ENCODE results near the gene ADAMTS6. TPM values are rescaled to one million over a fixed set of nuclear protein-coding genes. Genes with fewer than 3 reads are reported as not detected.
A peak's percentile ranks its signal among the peaks of the same experiment; 100 is the strongest.

The ADAMTS6 gene
- total RNA-seq, 1 experiment from 2014 or later: 4.5 TPM

GRCh38 chr5:65479527-65479926 lies 2.2 kb downstream of the ADAMTS6 start:
- no peak for DNase-seq (ENCODE audit: low read depth, low spot score)
- in situ Hi-C loops (cut with HindIII; ENCODE audit: low pct_unique_long_range_greater_than_20kb, low sequenced_read_pairs): loop anchor here (25.0 kb wide), 2 partner anchors 367 to 667 kb away; no protein-coding TSS in a partner anchor

- in situ Hi-C loops (cut with HindIII; ENCODE audit: low pct_unique_long_range_greater_than_20kb, low sequenced_read_pairs): loop anchor here (25.0 kb wide), 2 partner anchors 366 to 666 kb away; no protein-coding TSS in a partner anchor
- DNase-seq (ENCODE audit: low read depth, low spot score): no peak
Observed at GRCh38 chr5:65478336-65478735, 3.4 kb downstream of the ADAMTS6 start.

- DNase-seq (ENCODE audit: low read depth, low spot score): no peak
- in situ Hi-C loops (cut with HindIII; ENCODE audit: low pct_unique_long_range_greater_than_20kb, low sequenced_read_pairs): loop anchor here (25.0 kb wide), 2 partner anchors 364 to 664 kb away; no protein-coding TSS in a partner anchor
Observed at GRCh38 chr5:65475895-65476294, 5.8 kb downstream of the ADAMTS6 start.

- no peak for DNase-seq (ENCODE audit: low read depth, low spot score)
- in situ Hi-C loops (cut with HindIII; ENCODE audit: low pct_unique_long_range_greater_than_20kb, low sequenced_read_pairs): loop anchor here (25.0 kb wide), 2 partner anchors 363 to 663 kb away; no protein-coding TSS in a partner anchor
Observed at GRCh38 chr5:65475336-65475735, 6.4 kb downstream of the ADAMTS6 start.

GRCh38 chr5:65474130-65474711 lies 7.5 kb downstream of the ADAMTS6 start:
- no peak for DNase-seq (ENCODE audit: low read depth, low spot score)
- in situ Hi-C loops (cut with HindIII; ENCODE audit: low pct_unique_long_range_greater_than_20kb, low sequenced_read_pairs): no loop called here

DNA sequence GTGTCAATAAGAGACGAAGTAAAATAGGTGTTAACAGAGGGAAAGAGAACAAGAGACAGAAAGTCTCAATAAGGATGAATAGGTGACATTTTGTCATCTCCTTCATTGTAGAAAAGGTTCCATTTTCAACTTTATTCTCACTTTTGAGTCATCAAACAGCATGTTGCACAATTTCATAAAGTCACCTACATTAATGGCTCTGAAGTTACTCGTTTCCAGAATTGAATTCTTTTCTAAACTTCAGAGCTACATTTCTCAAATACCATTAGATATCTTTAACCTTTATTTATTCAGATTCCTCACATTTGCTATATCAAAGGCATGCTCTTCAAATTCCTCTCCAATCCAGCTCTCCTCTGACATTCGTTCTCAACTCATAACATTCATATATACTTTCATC lies 13.1 kb downstream of the ADAMTS6 start:
- in situ Hi-C loops (cut with HindIII; ENCODE audit: low pct_unique_long_range_greater_than_20kb, low sequenced_read_pairs): no loop called here
- DNase-seq (ENCODE audit: low read depth, low spot score): no peak

DNA sequence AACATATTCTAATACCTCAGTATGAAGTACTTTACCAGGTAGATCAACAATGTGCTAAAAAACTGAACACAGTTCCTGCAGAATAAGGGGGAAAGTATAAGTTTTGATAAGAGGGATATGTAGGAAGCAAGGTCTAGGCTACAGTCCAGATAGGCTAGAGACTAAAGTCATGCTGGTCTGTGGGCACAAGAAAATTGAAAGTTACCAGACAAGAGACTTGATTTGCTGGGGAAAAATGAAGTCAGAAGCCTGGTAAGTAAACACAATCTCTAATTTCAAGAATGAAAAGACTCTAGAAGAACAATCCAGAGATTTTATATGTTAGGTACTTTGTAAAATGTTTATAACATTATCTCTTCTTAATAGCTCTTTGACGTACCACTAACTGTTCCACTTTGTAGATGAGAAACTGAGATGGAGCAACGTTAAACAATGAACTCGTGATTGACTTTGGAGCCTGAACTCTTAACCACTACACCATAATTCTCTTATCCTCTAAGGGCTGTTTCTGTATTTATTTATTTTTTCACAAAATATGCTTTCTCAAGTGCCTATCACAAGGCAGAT lies 19.5 kb downstream of the ADAMTS6 start:
- in situ Hi-C loops (cut with HindIII; ENCODE audit: low pct_unique_long_range_greater_than_20kb, low sequenced_read_pairs): no loop called here
- no peak for DNase-seq (ENCODE audit: low read depth, low spot score)

GRCh38 chr5:65461490-65461889 lies 20.2 kb downstream of the ADAMTS6 start:
- DNase-seq (ENCODE audit: low read depth, low spot score): no peak
- in situ Hi-C loops (cut with HindIII; ENCODE audit: low pct_unique_long_range_greater_than_20kb, low sequenced_read_pairs): no loop called here

- DNase-seq (ENCODE audit: low read depth, low spot score): no peak
- in situ Hi-C loops (cut with HindIII; ENCODE audit: low pct_unique_long_range_greater_than_20kb, low sequenced_read_pairs): no loop called here
Observed at GRCh38 chr5:65459995-65460394, 21.7 kb downstream of the ADAMTS6 start.

DNA sequence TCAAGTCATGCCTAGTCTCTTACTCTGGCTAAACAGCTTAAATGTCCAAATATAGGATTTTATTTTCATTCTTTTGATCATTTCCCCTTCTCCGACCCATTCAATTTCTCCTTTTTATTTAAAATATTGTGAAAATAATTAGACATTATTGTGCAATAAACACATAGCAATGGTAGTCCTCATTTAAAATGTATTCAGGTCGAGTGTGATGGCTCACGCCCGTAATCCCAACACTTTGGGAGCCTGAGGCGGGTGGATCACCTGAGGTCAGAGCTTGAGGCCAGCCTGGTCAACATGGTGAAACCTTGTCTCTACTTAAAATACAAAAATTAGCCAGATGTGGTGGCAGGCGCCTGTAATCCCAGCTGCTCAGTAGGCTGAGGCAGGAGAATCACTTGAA lies 26.7 kb downstream of the ADAMTS6 start:
- no peak for DNase-seq (ENCODE audit: low read depth, low spot score)
- in situ Hi-C loops (cut with HindIII; ENCODE audit: low pct_unique_long_range_greater_than_20kb, low sequenced_read_pairs): no loop called here

DNA sequence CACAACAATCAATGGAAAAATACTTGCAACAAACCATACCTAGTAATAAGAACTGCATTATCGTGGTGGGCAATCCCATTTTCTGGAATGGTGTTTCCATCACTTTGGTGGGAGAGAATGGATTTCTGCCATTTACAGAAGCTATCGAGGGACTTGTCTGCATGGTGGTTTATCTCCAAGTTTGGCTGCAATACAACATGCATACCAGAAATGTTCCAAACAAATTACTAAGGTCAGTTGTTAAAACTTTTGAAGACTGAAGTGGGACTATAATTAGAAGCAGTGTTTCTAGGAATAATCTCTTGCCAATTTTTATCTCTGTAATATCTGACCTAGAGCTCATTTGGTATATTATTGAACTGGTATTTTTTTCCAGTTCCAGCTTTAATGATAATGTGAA lies 30.3 kb downstream of the ADAMTS6 start:
- in situ Hi-C loops (cut with HindIII; ENCODE audit: low pct_unique_long_range_greater_than_20kb, low sequenced_read_pairs): no loop called here
- no peak for DNase-seq (ENCODE audit: low read depth, low spot score)

DNA sequence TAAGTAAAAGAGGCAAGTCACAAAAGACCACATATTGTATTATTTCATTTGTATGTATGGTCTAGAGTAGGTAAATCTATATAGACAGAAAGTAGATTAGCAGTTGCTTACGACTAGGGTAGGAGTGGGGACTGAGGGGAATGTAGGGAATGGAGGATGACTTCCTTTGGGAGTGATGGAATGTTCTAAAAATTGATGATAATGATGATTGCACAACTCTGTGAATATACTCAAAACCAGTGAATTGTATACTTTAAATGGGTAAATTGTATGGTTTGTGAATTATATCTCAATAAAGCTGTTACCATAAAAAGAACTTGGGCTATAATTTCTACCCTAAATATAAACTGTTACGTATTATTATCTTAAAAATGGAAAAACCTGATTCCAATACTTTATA lies 35.0 kb downstream of the ADAMTS6 start:
- in situ Hi-C loops (cut with HindIII; ENCODE audit: low pct_unique_long_range_greater_than_20kb, low sequenced_read_pairs): no loop called here

GRCh38 chr5:65441800-65442199 lies 39.9 kb downstream of the ADAMTS6 start:
- DNase-seq (ENCODE audit: low read depth, low spot score): no peak
- in situ Hi-C loops (cut with HindIII; ENCODE audit: low pct_unique_long_range_greater_than_20kb, low sequenced_read_pairs): no loop called here

More for the DNA sequence above, 35.0 kb downstream of the ADAMTS6 start:
- no peak for DNase-seq (ENCODE audit: low read depth, low spot score)

DNA sequence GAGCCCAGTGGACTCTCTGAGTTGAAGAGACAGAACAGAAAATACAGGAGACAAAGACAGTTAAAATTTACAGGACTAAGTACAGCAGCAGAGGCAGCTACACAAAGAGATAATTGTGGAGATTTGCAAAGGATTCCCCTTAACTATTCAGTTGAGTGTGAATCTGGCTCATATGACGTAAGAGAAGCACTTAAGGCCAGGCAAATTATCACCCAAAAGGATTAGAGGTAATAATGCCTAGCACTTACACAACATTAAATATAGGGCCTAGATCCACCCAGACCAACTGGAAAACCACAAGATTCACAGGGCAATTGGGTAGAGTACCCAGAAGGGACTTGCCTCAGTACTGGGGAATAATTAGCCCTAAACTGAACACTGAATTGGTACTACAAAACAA lies 41.3 kb downstream of the ADAMTS6 start:
- in situ Hi-C loops (cut with HindIII; ENCODE audit: low pct_unique_long_range_greater_than_20kb, low sequenced_read_pairs): no loop called here
- peak; percentile 90 for DNase-seq (ENCODE audit: low read depth, low spot score)

DNA sequence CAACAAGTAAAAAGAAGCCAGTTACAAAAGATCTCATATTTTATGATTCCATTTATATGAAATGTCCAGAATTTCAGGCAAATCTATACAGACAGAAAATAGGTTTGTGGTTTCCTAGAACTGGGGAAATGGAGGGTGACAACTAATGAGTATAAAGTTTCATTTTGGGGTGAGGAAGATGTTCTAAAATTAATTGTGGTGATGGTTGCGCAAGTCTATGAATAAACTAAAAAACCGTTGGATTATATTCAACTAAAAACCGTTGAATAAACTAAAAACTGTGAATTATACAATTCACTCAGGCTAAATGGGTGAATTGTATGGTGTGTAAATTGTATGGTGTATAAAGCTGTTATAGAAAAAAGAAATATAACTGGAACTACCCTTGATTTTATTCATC lies 47.6 kb downstream of the ADAMTS6 start:
- in situ Hi-C loops (cut with HindIII; ENCODE audit: low pct_unique_long_range_greater_than_20kb, low sequenced_read_pairs): no loop called here
- DNase-seq (ENCODE audit: low read depth, low spot score): no peak

DNA sequence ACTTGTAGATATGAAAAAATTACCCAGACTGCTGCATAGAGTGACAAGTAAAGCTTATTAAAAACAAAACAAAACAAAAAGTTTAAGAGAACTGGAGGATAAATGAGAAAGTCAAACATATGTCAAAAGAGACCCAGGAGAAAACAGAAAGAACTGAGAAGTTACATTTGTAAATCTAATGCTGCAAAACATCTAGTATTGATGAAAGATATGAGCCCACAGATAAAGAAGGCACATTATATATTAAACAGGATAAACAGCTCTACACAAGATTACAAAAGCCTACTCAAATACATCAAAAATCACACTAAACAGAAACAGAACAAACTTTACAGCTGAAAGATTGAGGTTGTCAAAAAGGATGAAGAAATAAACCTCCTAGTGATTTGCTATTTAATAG lies 55.1 kb downstream of the ADAMTS6 start:
- in situ Hi-C loops (cut with HindIII; ENCODE audit: low pct_unique_long_range_greater_than_20kb, low sequenced_read_pairs): no loop called here
- DNase-seq (ENCODE audit: low read depth, low spot score): no peak

DNA sequence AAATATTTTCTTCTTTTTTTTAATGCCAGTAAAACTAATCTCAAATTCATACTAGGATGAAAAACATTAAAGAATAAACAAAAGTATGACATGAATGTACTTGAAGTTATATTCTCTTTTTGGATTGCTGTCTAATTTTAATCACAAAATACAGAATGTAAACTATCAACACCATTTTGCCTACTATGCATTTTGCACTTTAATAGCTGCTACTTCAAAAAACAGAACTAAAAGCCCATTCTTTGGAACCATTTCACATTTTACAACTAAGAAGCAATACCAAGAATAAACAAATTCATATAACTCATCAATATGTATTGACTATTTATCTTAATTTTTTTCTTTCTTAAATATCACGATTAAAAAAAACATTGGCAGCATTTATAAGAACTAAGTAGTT lies 58.1 kb downstream of the ADAMTS6 start:
- in situ Hi-C loops (cut with HindIII; ENCODE audit: low pct_unique_long_range_greater_than_20kb, low sequenced_read_pairs): no loop called here
- no peak for DNase-seq (ENCODE audit: low read depth, low spot score)

DNA sequence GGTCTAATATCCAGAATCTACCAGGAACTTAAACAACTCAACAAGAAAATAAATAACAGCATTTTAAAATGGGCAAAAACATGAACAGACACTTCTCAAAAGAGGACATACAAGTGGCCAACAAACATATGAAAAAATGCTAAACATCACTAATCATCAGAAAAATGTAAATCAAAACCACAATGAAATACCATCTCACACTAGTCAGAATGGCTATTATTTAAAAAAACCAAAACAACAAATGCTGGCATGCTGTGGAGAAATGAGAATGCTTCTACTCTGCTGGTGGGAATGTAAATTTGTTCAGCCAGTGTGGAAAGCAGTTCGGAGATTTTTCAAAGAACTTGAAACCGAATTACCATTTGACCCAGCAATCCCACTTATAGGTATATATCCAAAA lies 63.1 kb downstream of the ADAMTS6 start:
- no peak for DNase-seq (ENCODE audit: low read depth, low spot score)
- in situ Hi-C loops (cut with HindIII; ENCODE audit: low pct_unique_long_range_greater_than_20kb, low sequenced_read_pairs): no loop called here

DNA sequence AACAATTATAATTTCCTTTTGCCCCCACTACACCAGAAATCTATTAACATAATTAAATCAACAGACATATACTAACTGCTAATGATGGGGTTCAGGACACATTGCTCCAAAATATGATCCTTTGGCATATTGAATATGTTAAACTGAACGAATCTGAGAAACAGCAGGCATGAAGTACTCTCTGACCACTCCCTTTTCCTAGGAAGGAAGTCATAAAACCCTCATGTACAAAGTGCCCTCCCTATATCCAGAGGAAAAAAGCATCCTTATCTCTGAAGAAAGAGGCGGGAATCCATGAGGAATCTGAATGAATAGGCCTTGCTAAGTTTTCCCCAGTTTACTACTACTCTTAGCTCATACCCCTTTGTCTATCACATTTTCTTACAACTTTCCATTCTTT lies 67.9 kb downstream of the ADAMTS6 start:
- in situ Hi-C loops (cut with HindIII; ENCODE audit: low pct_unique_long_range_greater_than_20kb, low sequenced_read_pairs): no loop called here
- DNase-seq (ENCODE audit: low read depth, low spot score): no peak

Measured in SK-MEL-5 (cell line).